ENCODE results near the gene LSM14B. TPM values are rescaled to one million over a fixed set of nuclear protein-coding genes. Genes with fewer than 3 reads are reported as not detected.

LSM14B gene
- total RNA-seq, 1 experiment from 2014 or later, result 82.4 TPM

GRCh38 chr20:62176866-62177265 lies 54.6 kb downstream of the LSM14B start:
- Mint-ChIP-seq H3K4me1 (peaks cover 4% of the 10 kb centered on the region in 2 experiments), H3K27me3 (ENCODE audit: low read depth) (no peaks in the 10 kb centered on the region), H3K36me3 (ENCODE audit: insufficient read depth in 1 of 3, low read depth in 3 of 3) (peaks cover 9 to 40% (median 22%) of the 10 kb centered on the region in 3 experiments), H3K4me3 (no peak overlapping the region), H3K9me3 (no peaks in the 10 kb centered on the region), H3K27ac (peak overlapping the region in 1 of 3 experiments; percentile 61; a peak in 2 of 7 replicates)
- Histone ChIP-seq H4K20me1 (ENCODE audit: control insufficient read depth, insufficient read depth, insufficient read length) (no peaks in the 10 kb centered on the region), H3K27ac (ENCODE audit: insufficient read length, low read depth, low read length) (no peak overlapping the region), H4K5ac (ENCODE audit: insufficient read length, low read depth, low read length) (no peak overlapping the region), H3K79me1 (ENCODE audit: insufficient read depth, low read depth, low read length, poor library complexity, severe bottlenecking) (no peaks in the 10 kb centered on the region), H4K8ac (replicated peaks; ENCODE audit: insufficient read length, low read depth, low read length) (no peak overlapping the region), H3K9me3 (ENCODE audit: control insufficient read depth, low read depth, low read length) (no peaks in the 10 kb centered on the region), H3K4me2 (ENCODE audit: insufficient read depth, insufficient read length, low read length) (no peak overlapping the region), H2BK15ac (ENCODE audit: low read depth, low read length) (no peak overlapping the region), H3K18ac (ENCODE audit: insufficient read length, low read depth, low read length) (no peak overlapping the region), H3K9ac (ENCODE audit: extremely low read depth, insufficient read length, low read length) (no peak overlapping the region), H3K79me2 (ENCODE audit: insufficient read depth, low read length) (no peaks in the 10 kb centered on the region), H3T11ph (ENCODE audit: low read length) (no peak overlapping the region), H4K91ac (ENCODE audit: insufficient read length, low read depth, low read length) (no peak overlapping the region), H3K23me2 (ENCODE audit: insufficient read length, low read depth, low read length, poor library complexity, severe bottlenecking) (no peaks in the 10 kb centered on the region), H2BK20ac (ENCODE audit: low read depth, low read length, poor library complexity, severe bottlenecking) (no peak overlapping the region), H3K23ac (ENCODE audit: insufficient read length, low read depth, low read length) (no peak overlapping the region), H3K14ac (ENCODE audit: insufficient read depth, low read length) (no peak overlapping the region), H3K4ac (ENCODE audit: low read depth, low read length) (no peak overlapping the region), H2AFZ (ENCODE audit: low read length) (no peak overlapping the region), H3K4me1 (ENCODE audit: insufficient read depth, low read length) (no peaks in the 10 kb centered on the region), H2BK120ac (ENCODE audit: low read depth, low read length, poor library complexity, severe bottlenecking) (no peak overlapping the region), H3K27me3 (ENCODE audit: insufficient read depth, low read length) (no peaks in the 10 kb centered on the region), H2AK5ac (ENCODE audit: insufficient read length, low read length) (no peak overlapping the region), H3K56ac (ENCODE audit: insufficient read length, low read depth, low read length) (no peak overlapping the region), H2BK5ac (ENCODE audit: insufficient read length, low read length) (no peak overlapping the region), H2BK12ac (ENCODE audit: insufficient read length, low read depth, low read length) (no peak overlapping the region)
- WGBS (ENCODE audit: extremely low coverage, insufficient read length, low lambda C conversion rate), result no CpG with 5 or more reads among the region's 15 CpGs
- no peak for DNase-seq
- TF ChIP-seq CTCF (conservative IDR thresholded peaks at IDR 0.05), result no peak

Measured in H9 (cell line).